Measurements from ENCODE around the gene GAGE12G. TPM values are rescaled to one million over a fixed set of nuclear protein-coding genes. Genes with fewer than 3 reads are reported as not detected.
"Not testable (repeated sequence)": the region's sequence is repeated elsewhere in the genome, so short reads cannot be mapped to it uniquely, and the experiment has no call there.

GAGE12G gene
- total RNA-seq (not detected in 2 replicates), polyA plus RNA-seq (not detected in 2 replicates), polyA minus RNA-seq (not detected in 2 replicates)
- not detected for total RNA-seq (2013)

- H3K4me3 ChIP-seq (ENCODE audit: control extremely low read depth in 1 of 5, extremely low read depth in 1 of 5, insufficient read depth in 1 of 5, low read depth in 2 of 5, low read length in 4 of 5); CTCF ChIA-PET; H3K79me2 ChIP-seq (ENCODE audit: control insufficient read depth, insufficient read depth, low read length); H3K27ac ChIP-seq (ENCODE audit: low read length in 2 of 2); H4K20me1 ChIP-seq (ENCODE audit: control insufficient read depth, insufficient read depth, low read length, poor library complexity, severe bottlenecking); H3K9ac ChIP-seq (ENCODE audit: low read length); ATAC-seq (ENCODE audit: low read depth); H3K27ac Mint-ChIP-seq; H3K9me3 ChIP-seq (ENCODE audit: control extremely low read depth in 1 of 3, control insufficient read depth in 2 of 3, insufficient read depth in 1 of 3, low read length in 2 of 3); H3K9me3 Mint-ChIP-seq (ENCODE audit: insufficient read depth); H2AFZ ChIP-seq (ENCODE audit: insufficient read depth, low read depth, low read length, poor library complexity, severe bottlenecking); H3K4me1 Mint-ChIP-seq; H3K27me3 Mint-ChIP-seq; H3K27me3 ChIP-seq (replicated peaks in 1 of 4; ENCODE audit: control extremely low read depth in 1 of 4, control insufficient read depth in 3 of 4, insufficient read depth in 4 of 4, low read length in 3 of 4); DNase-seq; H3K4me2 ChIP-seq (replicated peaks; ENCODE audit: low read depth, low read length, poor library complexity, severe bottlenecking); H3K36me3 ChIP-seq (replicated peaks in 1 of 2; ENCODE audit: control extremely low read depth in 1 of 2, control insufficient read depth in 1 of 2, extremely low read depth in 1 of 2, insufficient read depth in 2 of 2, low read length in 1 of 2); H3K4me1 ChIP-seq (ENCODE audit: control insufficient read depth in 2 of 2, insufficient read depth in 2 of 2, low read length in 2 of 2); intact Hi-C loops (cut with micrococcal nuclease); H3K4me3 Mint-ChIP-seq; POLR2A ChIA-PET: not testable (repeated sequence)
- WGBS (ENCODE audit: insufficient coverage) = no CpG with 5 or more reads among the region's 16 CpGs
Observed at GRCh38 chrX:49570100-49570499, at the start of gene GAGE12G. Gene GAGE12G (plus strand): TSS chrX:49570400. CDS start chrX:49571555, 1,155 bp downstream.

GRCh38 chrX:49531877-49532276 is 38.3 kb upstream of the GAGE12G start, which contains the start of gene GAGE12C:
Gene GAGE12C (plus strand): TSS chrX:49532177. CDS start chrX:49533332, 1,155 bp downstream.
- not testable (repeated sequence) for ATAC-seq (ENCODE audit: low read depth); DNase-seq
- no CpG with 5 or more reads among the region's 16 CpGs for WGBS (ENCODE audit: insufficient coverage)

GRCh38 chrX:49541433-49541832 is 28.8 kb upstream of the GAGE12G start, which contains the start of gene GAGE12D:
Gene GAGE12D (plus strand): TSS chrX:49541733. CDS start chrX:49542888, 1,155 bp downstream.
- H3K27me3 ChIP-seq (replicated peaks in 1 of 4; ENCODE audit: control extremely low read depth in 1 of 4, control insufficient read depth in 3 of 4, insufficient read depth in 4 of 4, low read length in 3 of 4); H3K79me2 ChIP-seq (ENCODE audit: control insufficient read depth, insufficient read depth, low read length); H3K4me2 ChIP-seq (replicated peaks; ENCODE audit: low read depth, low read length, poor library complexity, severe bottlenecking); H3K27ac ChIP-seq (ENCODE audit: low read length in 2 of 2); H3K27me3 Mint-ChIP-seq; H3K9ac ChIP-seq (ENCODE audit: low read length); ATAC-seq (ENCODE audit: low read depth); H3K9me3 Mint-ChIP-seq (ENCODE audit: insufficient read depth); POLR2A ChIA-PET; H3K9me3 ChIP-seq (ENCODE audit: control extremely low read depth in 1 of 3, control insufficient read depth in 2 of 3, insufficient read depth in 1 of 3, low read length in 2 of 3); H4K20me1 ChIP-seq (ENCODE audit: control insufficient read depth, insufficient read depth, low read length, poor library complexity, severe bottlenecking); DNase-seq; H3K4me3 Mint-ChIP-seq; H2AFZ ChIP-seq (ENCODE audit: insufficient read depth, low read depth, low read length, poor library complexity, severe bottlenecking); H3K4me3 ChIP-seq (ENCODE audit: control extremely low read depth in 1 of 5, extremely low read depth in 1 of 5, insufficient read depth in 1 of 5, low read depth in 2 of 5, low read length in 4 of 5); H3K36me3 ChIP-seq (replicated peaks in 1 of 2; ENCODE audit: control extremely low read depth in 1 of 2, control insufficient read depth in 1 of 2, extremely low read depth in 1 of 2, insufficient read depth in 2 of 2, low read length in 1 of 2); H3K27ac Mint-ChIP-seq; intact Hi-C loops (cut with micrococcal nuclease); H3K4me1 Mint-ChIP-seq; H3K4me1 ChIP-seq (ENCODE audit: control insufficient read depth in 2 of 2, insufficient read depth in 2 of 2, low read length in 2 of 2); CTCF ChIA-PET: not testable (repeated sequence)
- WGBS (ENCODE audit: insufficient coverage) = no CpG with 5 or more reads among the region's 16 CpGs

More at GRCh38 chrX:49531877-49532276, 38.3 kb upstream of the GAGE12G start, which contains the start of gene GAGE12C:
- CTCF ChIA-PET; H3K9ac ChIP-seq (ENCODE audit: low read length); H3K4me3 Mint-ChIP-seq; H3K9me3 ChIP-seq (ENCODE audit: control extremely low read depth in 1 of 3, control insufficient read depth in 2 of 3, insufficient read depth in 1 of 3, low read length in 2 of 3); H2AFZ ChIP-seq (ENCODE audit: insufficient read depth, low read depth, low read length, poor library complexity, severe bottlenecking); H3K36me3 ChIP-seq (replicated peaks in 1 of 2; ENCODE audit: control extremely low read depth in 1 of 2, control insufficient read depth in 1 of 2, extremely low read depth in 1 of 2, insufficient read depth in 2 of 2, low read length in 1 of 2); H3K4me1 Mint-ChIP-seq; H3K27me3 ChIP-seq (replicated peaks in 1 of 4; ENCODE audit: control extremely low read depth in 1 of 4, control insufficient read depth in 3 of 4, insufficient read depth in 4 of 4, low read length in 3 of 4); H3K4me2 ChIP-seq (replicated peaks; ENCODE audit: low read depth, low read length, poor library complexity, severe bottlenecking); H3K27me3 Mint-ChIP-seq; POLR2A ChIA-PET; H3K79me2 ChIP-seq (ENCODE audit: control insufficient read depth, insufficient read depth, low read length); H3K4me3 ChIP-seq (ENCODE audit: control extremely low read depth in 1 of 5, extremely low read depth in 1 of 5, insufficient read depth in 1 of 5, low read depth in 2 of 5, low read length in 4 of 5); H3K27ac ChIP-seq (ENCODE audit: low read length in 2 of 2); intact Hi-C loops (cut with micrococcal nuclease); H3K4me1 ChIP-seq (ENCODE audit: control insufficient read depth in 2 of 2, insufficient read depth in 2 of 2, low read length in 2 of 2); H3K9me3 Mint-ChIP-seq (ENCODE audit: insufficient read depth); H3K27ac Mint-ChIP-seq; H4K20me1 ChIP-seq (ENCODE audit: control insufficient read depth, insufficient read depth, low read length, poor library complexity, severe bottlenecking): not testable (repeated sequence)

- DNase-seq; H2AFZ ChIP-seq (ENCODE audit: insufficient read depth, low read depth, low read length, poor library complexity, severe bottlenecking); H3K36me3 ChIP-seq (replicated peaks in 1 of 2; ENCODE audit: control extremely low read depth in 1 of 2, control insufficient read depth in 1 of 2, extremely low read depth in 1 of 2, insufficient read depth in 2 of 2, low read length in 1 of 2); H3K4me3 Mint-ChIP-seq; intact Hi-C loops (cut with micrococcal nuclease); H3K4me2 ChIP-seq (replicated peaks; ENCODE audit: low read depth, low read length, poor library complexity, severe bottlenecking); H3K27ac Mint-ChIP-seq; H3K9ac ChIP-seq (ENCODE audit: low read length); POLR2A ChIA-PET; CTCF ChIA-PET; H3K9me3 Mint-ChIP-seq (ENCODE audit: insufficient read depth); H3K4me3 ChIP-seq (ENCODE audit: control extremely low read depth in 1 of 5, extremely low read depth in 1 of 5, insufficient read depth in 1 of 5, low read depth in 2 of 5, low read length in 4 of 5); H3K4me1 ChIP-seq (ENCODE audit: control insufficient read depth in 2 of 2, insufficient read depth in 2 of 2, low read length in 2 of 2); H3K27ac ChIP-seq (ENCODE audit: low read length in 2 of 2); ATAC-seq (ENCODE audit: low read depth); H3K9me3 ChIP-seq (ENCODE audit: control extremely low read depth in 1 of 3, control insufficient read depth in 2 of 3, insufficient read depth in 1 of 3, low read length in 2 of 3); H3K4me1 Mint-ChIP-seq; H3K79me2 ChIP-seq (ENCODE audit: control insufficient read depth, insufficient read depth, low read length); H3K27me3 ChIP-seq (replicated peaks in 1 of 4; ENCODE audit: control extremely low read depth in 1 of 4, control insufficient read depth in 3 of 4, insufficient read depth in 4 of 4, low read length in 3 of 4); H4K20me1 ChIP-seq (ENCODE audit: control insufficient read depth, insufficient read depth, low read length, poor library complexity, severe bottlenecking); H3K27me3 Mint-ChIP-seq: not testable (repeated sequence)
- no CpG with 5 or more reads among the region's 16 CpGs for WGBS (ENCODE audit: insufficient coverage)
Observed at GRCh38 chrX:49550989-49551388, 19.2 kb upstream of the GAGE12G start, which contains the start of gene GAGE12E. Gene GAGE12E (plus strand): TSS chrX:49551289. CDS start chrX:49552444, 1,155 bp downstream.
